ENCODE data around the gene RNF152.

DNA sequence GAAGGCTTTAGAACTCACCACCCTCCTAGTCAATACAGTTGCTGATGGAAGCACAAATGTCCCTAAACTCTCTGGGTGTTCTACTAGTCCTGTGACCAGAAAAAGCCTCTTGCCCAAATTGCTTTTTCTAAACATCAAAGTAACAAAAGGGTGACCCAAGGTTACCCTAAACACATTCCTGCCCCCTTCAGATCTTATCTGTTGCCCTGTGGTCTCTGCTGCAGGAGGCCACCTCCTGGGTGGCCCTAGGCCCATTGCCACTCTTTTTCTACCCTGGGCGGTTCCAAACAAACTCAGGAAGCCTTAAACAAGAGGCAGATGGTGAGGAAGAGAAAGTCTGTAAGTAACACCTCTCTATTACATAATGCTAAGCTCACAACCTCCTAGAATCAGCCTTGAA is 3.3 kb downstream of the RNF152 start:
- TF ChIP-seq POLR2AphosphoS5 (IDR thresholded peaks at IDR 0.05) = no peak
- TF ChIP-seq, protein P1, sequence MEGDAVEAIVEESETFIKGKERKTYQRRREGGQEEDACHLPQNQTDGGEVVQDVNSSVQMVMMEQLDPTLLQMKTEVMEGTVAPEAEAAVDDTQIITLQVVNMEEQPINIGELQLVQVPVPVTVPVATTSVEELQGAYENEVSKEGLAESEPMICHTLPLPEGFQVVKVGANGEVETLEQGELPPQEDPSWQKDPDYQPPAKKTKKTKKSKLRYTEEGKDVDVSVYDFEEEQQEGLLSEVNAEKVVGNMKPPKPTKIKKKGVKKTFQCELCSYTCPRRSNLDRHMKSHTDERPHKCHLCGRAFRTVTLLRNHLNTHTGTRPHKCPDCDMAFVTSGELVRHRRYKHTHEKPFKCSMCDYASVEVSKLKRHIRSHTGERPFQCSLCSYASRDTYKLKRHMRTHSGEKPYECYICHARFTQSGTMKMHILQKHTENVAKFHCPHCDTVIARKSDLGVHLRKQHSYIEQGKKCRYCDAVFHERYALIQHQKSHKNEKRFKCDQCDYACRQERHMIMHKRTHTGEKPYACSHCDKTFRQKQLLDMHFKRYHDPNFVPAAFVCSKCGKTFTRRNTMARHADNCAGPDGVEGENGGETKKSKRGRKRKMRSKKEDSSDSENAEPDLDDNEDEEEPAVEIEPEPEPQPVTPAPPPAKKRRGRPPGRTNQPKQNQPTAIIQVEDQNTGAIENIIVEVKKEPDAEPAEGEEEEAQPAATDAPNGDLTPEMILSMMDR (IDR thresholded peaks at IDR 0.05) = no peak

Data from stomach (tissue), 4 donors.